Ascending aorta (tissue), 2 donors: ENCODE measurements around the gene IFITM10. TPM values are rescaled to one million over a fixed set of nuclear protein-coding genes. Genes with fewer than 3 reads are reported as not detected.
"Not testable (repeated sequence)": the region's sequence is repeated elsewhere in the genome, so short reads cannot be mapped to it uniquely, and the experiment has no call there.

Source experiments
- DNase-seq, 2 donors: peaks; one replicate each; pipeline ENCODE4 v3.0.0-alpha.2; 2019; ENCODE audit warnings: low spot score in 2 of 2
- H3K27ac ChIP-seq, 2 donors: fragments of 200-600 bp; sonication (generic); one replicate each; pipeline ENCODE4 v1.5.1; 2016 to 2017; ENCODE audit warnings: mild to moderate bottlenecking in 1 of 2
- H3K27me3 ChIP-seq: fragments of 200-600 bp; sonication (generic); one replicate; pipeline ENCODE4 v1.5.1; 2017
- H3K36me3 ChIP-seq, 2 donors: fragments of 200-600 bp; sonication (generic); one replicate each; pipeline ENCODE4 v1.5.1; 2016
- H3K4me1 ChIP-seq, 2 donors: fragments of 200-600 bp; sonication (generic); one replicate each; pipeline ENCODE4 v1.5.1; 2016 to 2017; ENCODE audit warnings: mild to moderate bottlenecking in 1 of 2
- H3K4me3 ChIP-seq, 2 donors: fragments of 200-600 bp; sonication (generic); one replicate each; pipeline ENCODE4 v1.5.1; 2016 to 2017; ENCODE audit warnings: mild to moderate bottlenecking in 1 of 2
- H3K9me3 ChIP-seq, 2 donors: fragments of 200-600 bp; sonication (generic); one replicate each; pipeline ENCODE4 v1.5.1; 2016
- intact Hi-C: fragments of 100-400 bp; cut with DNase I; formaldehyde crosslinking; loops from one replicate; pipeline ENCODE4 v1.15.1; 2023
- total RNA-seq: library from RNA; depleted of rRNA; stranded (reverse); fragments of >200 nt; gene quantifications from one replicate; pipeline ENCODE4 v1.1.0, GENCODE V29; 2016
- TF ChIP-seq, protein P1 (sequence below), 3 experiments: fragments of 200-600 bp in 2 of 3; fragments of 450-650 bp in 1 of 3; sonication (generic) in 2 of 3; IDR thresholded peaks; one replicate each; pipeline ENCODE4 v1.5.1; 2016 to 2019; ENCODE audit warnings: antibody characterized with exemption in 3 of 3, mild to moderate bottlenecking in 1 of 3, moderate library complexity in 1 of 3

Gene IFITM10
- total RNA-seq, 1 donor from 2014 or later = 2.9 TPM

DNA sequence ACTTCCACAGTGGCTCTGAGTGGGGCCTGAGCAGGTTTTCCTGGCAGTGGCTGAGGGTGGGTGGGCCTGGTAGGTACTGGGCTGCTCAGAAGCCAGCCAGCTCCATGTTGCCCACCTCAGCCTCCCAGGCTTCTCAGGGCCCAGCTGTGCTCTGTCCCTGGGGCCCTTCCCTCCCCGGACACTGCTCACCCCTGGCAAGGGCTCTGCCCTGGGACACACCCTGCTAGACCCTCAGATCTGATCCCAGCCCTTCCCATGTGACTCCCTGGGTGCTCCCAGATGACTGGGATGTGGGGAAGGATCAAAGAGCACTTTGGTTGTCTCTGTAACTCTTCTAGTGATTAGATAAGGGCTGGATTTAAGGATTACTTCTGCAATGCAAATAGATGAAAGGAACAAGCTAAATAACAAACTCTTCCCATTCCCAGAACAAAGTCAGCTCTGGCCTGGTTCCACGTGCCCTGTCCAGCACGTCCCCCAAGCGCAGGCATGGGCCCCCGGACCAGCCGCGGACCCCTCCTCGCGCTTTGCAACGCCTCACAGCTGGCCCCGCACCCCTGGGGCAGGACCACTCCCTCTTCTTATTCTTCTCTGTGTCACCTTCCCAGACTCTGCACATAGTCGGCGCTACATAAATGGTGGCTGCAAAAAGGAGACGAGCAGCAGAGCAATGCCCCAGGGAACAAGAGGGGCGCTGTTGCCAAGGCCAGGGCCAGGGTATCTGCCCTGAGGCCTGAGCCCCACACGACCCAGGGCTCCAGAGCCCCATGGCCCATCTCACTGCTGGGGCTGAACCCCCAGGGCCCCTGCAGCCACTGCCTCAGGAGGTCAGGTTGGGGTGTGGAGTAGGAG, 59.1 kb downstream of the IFITM10 start:
- H3K27me3 ChIP-seq = no peaks in the 10 kb centered on the region
- peak in 1 of 2 donors; percentile 33 for DNase-seq
- TF ChIP-seq, protein P1, sequence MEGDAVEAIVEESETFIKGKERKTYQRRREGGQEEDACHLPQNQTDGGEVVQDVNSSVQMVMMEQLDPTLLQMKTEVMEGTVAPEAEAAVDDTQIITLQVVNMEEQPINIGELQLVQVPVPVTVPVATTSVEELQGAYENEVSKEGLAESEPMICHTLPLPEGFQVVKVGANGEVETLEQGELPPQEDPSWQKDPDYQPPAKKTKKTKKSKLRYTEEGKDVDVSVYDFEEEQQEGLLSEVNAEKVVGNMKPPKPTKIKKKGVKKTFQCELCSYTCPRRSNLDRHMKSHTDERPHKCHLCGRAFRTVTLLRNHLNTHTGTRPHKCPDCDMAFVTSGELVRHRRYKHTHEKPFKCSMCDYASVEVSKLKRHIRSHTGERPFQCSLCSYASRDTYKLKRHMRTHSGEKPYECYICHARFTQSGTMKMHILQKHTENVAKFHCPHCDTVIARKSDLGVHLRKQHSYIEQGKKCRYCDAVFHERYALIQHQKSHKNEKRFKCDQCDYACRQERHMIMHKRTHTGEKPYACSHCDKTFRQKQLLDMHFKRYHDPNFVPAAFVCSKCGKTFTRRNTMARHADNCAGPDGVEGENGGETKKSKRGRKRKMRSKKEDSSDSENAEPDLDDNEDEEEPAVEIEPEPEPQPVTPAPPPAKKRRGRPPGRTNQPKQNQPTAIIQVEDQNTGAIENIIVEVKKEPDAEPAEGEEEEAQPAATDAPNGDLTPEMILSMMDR (IDR thresholded peaks at IDR 0.05) = no peak
- no peaks in the 10 kb centered on the region for H3K9me3 ChIP-seq
- intact Hi-C loops = no loop called here
- H3K4me1 ChIP-seq = peaks cover 4 to 8% of the 10 kb centered on the region in 2 donors
- no peak overlapping the region for H3K4me3 ChIP-seq
- no peaks in the 10 kb centered on the region for H3K36me3 ChIP-seq
- H3K27ac ChIP-seq = no peak overlapping the region

DNA sequence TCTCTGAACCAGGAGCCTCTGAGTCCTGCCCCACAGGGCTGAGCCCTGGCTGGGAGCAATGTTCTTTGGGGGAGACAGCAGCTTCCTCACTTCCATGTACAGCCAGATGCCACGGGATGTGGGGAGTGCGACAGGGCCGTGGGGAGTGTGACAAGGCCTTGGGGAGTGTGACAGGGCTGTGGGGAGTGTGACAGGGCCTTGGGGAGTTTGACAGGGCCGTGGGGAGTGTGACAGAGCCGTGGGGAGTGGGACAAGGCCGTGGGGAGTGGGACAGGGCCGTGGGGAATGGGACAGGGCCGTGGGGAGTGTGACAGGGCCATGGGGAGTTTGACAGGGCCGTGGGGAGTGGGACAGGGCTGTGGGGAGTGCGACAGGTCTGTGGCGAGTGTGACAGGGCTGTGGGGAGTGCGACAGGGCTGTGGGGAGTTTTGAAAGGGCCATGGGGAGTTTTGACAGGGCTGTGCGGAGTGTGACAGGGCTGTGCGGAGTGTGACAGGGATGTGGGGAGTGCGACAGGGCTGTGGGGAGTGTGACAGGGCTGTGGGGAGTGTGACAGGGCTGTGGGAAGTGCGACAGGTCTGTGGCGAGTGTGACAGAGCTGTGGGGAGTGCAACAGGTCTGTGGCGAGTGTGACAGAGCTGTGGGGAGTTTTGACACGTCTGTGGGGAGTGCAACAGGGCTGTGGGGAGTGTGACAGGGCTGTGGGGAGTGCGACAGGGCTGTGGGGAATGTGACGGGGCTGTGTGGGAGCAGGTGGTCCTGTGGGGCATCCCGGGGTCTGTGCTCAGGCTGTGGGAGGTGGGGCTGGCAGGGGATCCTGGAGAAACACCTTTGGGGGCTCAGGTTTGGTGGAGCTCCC, 60.0 kb downstream of the IFITM10 start:
- Histone ChIP-seq H3K9me3 (no peaks in the 10 kb centered on the region), H3K36me3 (no peaks in the 10 kb centered on the region), H3K27me3 (no peaks in the 10 kb centered on the region), H3K4me3 (no peak overlapping the region), H3K4me1 (peaks cover 4 to 8% of the 10 kb centered on the region in 2 donors), H3K27ac (no peak overlapping the region)
- intact Hi-C loops = no loop called here
- DNase-seq = peak in 1 of 2 donors; percentile 55
- TF ChIP-seq, protein P1 (IDR thresholded peaks at IDR 0.05) = no peak

DNA sequence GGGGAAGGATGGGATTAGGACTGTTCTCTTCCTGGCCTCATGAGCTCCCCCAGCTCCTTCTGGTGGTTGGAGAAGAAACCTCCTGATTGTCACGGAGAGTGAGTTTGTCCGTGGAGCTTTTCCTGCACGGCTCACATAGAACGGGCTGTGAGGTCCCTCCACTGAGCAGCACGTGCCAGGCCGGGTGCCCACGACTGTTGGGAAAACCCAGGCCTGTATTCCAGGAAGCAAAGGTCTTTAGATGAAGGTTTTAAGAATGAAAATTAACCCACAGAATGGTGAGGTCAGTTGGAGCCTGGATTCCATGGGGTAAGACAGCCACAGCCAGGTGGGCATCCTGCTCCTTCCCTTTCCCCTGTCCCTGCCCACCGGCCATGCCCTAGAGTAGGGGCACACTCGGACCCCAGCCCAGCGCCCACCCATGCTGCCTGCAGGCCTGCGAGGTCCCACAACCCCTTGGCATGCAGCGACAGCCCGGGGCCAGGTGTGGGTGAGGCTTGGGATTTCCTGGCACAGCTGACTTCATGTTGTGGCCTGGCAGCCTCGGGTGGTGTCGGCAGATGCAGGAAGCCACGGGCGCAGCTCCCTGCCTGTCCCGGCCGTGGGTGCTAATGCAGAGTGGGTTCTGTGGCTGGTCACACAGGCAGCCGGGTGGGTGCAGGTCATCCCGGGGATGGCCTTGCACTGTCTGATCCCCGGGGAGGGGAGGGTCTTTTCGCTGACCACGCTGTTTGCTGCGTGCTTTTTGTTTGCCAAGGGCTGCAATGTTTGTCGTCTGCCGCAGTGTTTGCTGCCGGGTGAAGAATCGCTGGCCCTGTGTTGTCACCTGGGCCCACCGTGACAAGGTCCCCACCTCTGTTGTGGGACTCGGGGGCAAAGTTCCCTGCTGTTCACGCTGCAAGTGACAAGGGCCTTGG, 60.9 kb downstream of the IFITM10 start:
- H3K27ac ChIP-seq, H3K27me3 ChIP-seq, DNase-seq, intact Hi-C loops, H3K9me3 ChIP-seq, H3K36me3 ChIP-seq, H3K4me3 ChIP-seq, H3K4me1 ChIP-seq: not testable (repeated sequence)

DNA sequence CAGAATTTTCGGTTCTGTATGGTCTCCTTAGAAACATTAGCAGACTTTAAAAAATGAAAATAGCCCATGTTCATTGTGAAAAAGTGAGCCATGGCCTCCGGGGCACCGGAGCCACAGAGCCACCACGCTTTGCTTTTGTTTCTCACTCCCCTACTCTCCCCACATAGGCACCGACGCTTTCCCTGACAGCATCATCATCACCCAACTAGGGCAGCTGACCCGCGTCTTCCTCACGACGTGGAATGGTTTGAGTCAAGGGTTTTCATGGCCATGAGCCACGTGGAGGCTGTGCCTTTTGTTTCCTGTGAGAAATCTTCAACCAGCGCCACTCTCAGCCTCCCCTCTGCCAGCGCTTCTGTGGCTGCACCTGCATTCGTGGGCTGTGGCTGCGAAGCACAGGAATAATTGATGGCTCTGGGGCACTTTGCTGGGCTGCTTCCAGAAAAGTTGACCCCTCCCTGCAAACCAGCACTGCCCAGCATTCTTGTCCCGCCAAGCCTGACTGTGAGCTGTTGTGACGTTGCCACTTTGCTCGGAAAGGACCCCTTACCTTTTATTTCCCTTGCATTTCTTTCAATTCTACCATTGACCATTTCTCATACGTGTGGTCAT, 62.0 kb downstream of the IFITM10 start:
- H3K9me3 ChIP-seq, H3K36me3 ChIP-seq, H3K4me1 ChIP-seq, H3K4me3 ChIP-seq, H3K27me3 ChIP-seq, H3K27ac ChIP-seq, DNase-seq, intact Hi-C loops: not testable (repeated sequence)

DNA sequence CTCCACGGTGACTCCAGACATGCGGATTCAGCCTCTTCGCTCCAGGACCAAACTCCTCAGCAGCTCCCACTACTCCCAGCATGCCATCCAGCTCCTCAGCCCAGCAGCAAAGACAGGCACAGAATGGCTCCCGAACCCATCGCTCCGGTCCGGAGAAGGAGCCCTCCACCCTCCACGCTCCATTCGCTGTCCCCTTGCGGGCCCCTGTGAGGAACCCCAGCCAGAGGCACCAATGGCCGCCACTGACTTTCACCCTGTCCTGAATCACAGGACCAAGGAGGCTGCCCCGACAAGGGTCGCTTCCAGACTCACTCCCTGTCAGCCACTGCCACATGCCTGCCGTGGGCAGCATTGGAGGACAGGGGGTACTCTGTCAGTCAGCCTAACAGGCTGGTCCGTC, 64.2 kb downstream of the IFITM10 start:
- intact Hi-C loops, H3K36me3 ChIP-seq, H3K4me3 ChIP-seq, H3K4me1 ChIP-seq, H3K27ac ChIP-seq, DNase-seq, H3K27me3 ChIP-seq, H3K9me3 ChIP-seq: not testable (repeated sequence)

DNA sequence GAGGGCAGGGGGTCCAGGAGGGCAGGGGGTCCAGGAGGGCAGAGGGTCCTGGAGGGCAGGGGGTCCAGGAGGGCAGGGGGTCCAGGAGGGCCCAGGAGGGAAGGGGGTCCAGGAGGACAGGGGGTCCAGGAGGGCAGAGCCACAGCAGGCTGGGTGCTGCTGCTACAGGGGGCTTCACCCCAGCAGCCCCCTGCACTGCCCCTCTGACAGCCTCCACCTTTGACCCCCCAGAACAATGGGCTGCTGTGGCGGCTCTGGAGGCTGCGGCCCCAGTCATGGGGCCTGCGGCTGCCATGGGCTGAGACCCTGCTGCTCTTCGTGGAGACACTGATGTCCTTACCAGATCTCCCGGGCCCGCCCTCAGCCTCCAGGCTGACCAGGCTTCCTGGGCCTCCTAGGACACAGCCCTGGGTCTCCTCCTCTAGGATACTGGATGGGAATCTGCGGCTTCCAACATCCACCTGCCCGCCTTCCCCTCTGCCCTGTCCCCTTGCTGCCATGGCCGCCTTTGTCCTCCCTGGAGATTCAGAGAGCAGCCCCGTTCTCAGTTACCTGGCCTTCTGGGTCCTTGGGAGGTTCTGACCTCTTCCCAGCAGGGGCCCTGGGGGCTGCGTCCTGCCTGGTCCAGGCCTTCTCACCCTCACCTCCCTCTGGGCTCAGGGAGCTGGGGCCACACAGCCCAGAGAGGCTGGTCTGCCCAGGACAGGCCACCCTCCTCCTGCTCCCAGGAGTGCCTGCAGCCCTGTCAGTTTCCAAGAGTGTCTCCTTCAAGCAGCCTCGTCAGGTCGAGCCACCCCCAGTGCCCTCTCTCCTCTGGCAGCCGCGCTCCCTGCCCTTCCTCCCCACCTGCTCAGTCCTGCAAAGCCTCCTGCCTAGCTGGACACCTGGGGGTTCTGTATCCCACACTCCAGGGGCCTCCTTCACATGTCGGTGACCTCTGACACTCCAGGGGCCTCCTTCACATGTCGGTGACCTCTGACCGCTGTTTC, 65.2 kb downstream of the IFITM10 start:
- H3K9me3 ChIP-seq, H3K27me3 ChIP-seq, H3K4me1 ChIP-seq, intact Hi-C loops, DNase-seq, H3K36me3 ChIP-seq, H3K27ac ChIP-seq, H3K4me3 ChIP-seq: not testable (repeated sequence)

DNA sequence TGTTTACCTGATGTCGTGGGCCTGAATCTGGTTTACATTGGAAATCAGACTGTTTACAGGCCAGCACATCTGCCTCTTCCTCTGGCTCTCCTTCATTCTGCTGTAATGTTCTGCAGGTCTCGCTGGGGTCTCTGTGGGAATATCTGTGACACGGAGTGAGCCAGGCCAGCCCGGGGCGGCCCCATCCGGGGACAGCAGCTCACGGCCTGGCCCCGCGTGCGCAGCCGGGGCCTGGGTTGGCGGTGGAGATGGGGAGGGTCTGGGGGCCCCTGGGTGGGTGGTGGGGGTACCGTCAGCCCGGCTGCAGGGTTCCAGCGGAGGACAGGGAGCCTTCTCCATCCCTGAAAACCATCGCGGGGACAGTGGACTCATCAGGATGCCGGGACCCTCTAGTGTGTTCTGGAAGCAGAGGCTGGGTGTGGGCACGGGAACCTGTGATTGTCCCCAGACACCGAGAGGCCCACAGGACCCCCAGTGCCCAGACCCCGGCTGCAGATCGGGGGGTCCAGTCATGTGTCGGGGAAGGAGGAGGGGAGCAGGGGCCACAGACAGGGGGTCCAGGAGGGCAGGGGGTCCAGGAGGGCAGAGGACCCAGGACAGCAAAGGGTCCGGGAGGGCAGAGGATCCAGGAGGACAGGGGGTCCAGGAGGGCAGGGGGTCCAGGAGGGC, 66.4 kb downstream of the IFITM10 start:
- H3K27ac ChIP-seq, H3K36me3 ChIP-seq, H3K9me3 ChIP-seq, H3K4me1 ChIP-seq, H3K27me3 ChIP-seq, DNase-seq, H3K4me3 ChIP-seq, intact Hi-C loops: not testable (repeated sequence)

DNA sequence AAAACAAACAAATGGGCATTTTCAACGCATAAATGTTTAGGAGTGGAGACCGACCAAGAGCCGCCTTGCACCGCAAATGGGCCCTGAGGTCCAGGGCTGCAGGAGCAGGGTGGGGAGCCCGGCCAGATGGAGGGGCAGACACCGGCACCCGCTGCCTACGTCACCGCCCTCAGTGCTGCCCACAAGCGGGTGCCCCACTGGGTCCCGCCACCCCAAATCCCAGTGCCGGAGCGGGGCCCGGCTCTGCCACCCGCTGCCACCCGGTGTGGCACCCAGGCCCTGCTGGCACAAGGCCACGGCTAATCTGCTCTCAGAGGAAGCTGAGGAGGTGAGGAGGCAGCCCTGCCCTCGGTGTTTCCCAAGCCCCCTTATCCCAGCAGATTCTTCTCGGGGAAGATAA, 67.2 kb downstream of the IFITM10 start:
- H3K4me3 ChIP-seq, H3K27me3 ChIP-seq, intact Hi-C loops, DNase-seq, H3K4me1 ChIP-seq, H3K36me3 ChIP-seq, H3K9me3 ChIP-seq, H3K27ac ChIP-seq: not testable (repeated sequence)
